Common myeloid progenitor, CD34-positive (primary cell): ENCODE measurements around the gene PROSER2.

Experiments
- CTCF ChIA-PET: fragments of 350-600 bp; sonication (Branson Sonifier 250); formaldehyde crosslinking; loops from one replicate; lab custom pipeline; 2021; ENCODE audit warnings: antibody characterized with exemption; lab: Charles Lee
- POLR2A ChIA-PET: fragments of 350-600 bp; sonication (Branson Sonifier 250); formaldehyde crosslinking; loops from one replicate; lab custom pipeline; 2021; ENCODE audit warnings: antibody characterized with exemption; lab: Charles Lee
- DNase-seq, 3 donors: peaks; one replicate each; pipeline versions ENCODE4 v3.0.0 to v3.0.0-alpha.2; 2013
- H3K27ac ChIP-seq, 2 experiments: 1 replicate in 1 of 2; 2 replicates in 1 of 2; pipeline ENCODE4 v1.7.0; 2013; ENCODE audit warnings: inconsistent platforms in 2 of 2, low read length in 2 of 2, mild to moderate bottlenecking in 2 of 2, low read depth in 1 of 2, moderate library complexity in 1 of 2; ENCODE audit not compliant: severe bottlenecking in 2 of 2, insufficient read depth in 1 of 2, poor library complexity in 1 of 2
- H3K27me3 ChIP-seq, 5 experiments: replicated peaks in 2 of 5; 1 replicate in 3 of 5; 2 replicates in 2 of 5; pipeline versions ENCODE4 v1.6.1 to v1.7.0; 2013; ENCODE audit warnings: low read length in 4 of 5, mild to moderate bottlenecking in 2 of 5, moderate library complexity in 2 of 5, inconsistent platforms in 1 of 5; ENCODE audit not compliant: insufficient read depth in 5 of 5, control insufficient read depth in 4 of 5
- H3K36me3 ChIP-seq, 4 experiments: 1 replicate in 2 of 4; 2 replicates in 2 of 4; pipeline versions ENCODE4 v1.6.1 to v1.7.0; 2013; ENCODE audit warnings: low read length in 3 of 4, control low read depth in 1 of 4, mild to moderate bottlenecking in 1 of 4; ENCODE audit not compliant: control insufficient read depth in 4 of 4, insufficient read depth in 4 of 4
- H3K4me1 ChIP-seq, 4 experiments: 1 replicate in 3 of 4; 2 replicates in 1 of 4; pipeline versions ENCODE4 v1.6.1 to v1.7.1; 2013; ENCODE audit warnings: low read length in 3 of 4, mild to moderate bottlenecking in 3 of 4, control low read depth in 1 of 4, inconsistent platforms in 1 of 4, moderate library complexity in 1 of 4; ENCODE audit not compliant: control insufficient read depth in 4 of 4, insufficient read depth in 4 of 4; ENCODE audit errors: control extremely low read depth in 1 of 4
- H3K4me3 ChIP-seq, 7 experiments: 1 replicate in 4 of 7; 2 replicates in 3 of 7; pipeline versions ENCODE4 v1.5.1 to v1.7.0; 2013; ENCODE audit warnings: mild to moderate bottlenecking in 7 of 7, low read length in 6 of 7, moderate library complexity in 6 of 7, inconsistent platforms in 2 of 7, low read depth in 2 of 7, control low read depth in 1 of 7; ENCODE audit not compliant: insufficient read depth in 4 of 7, control insufficient read depth in 1 of 7; ENCODE audit errors: extremely low read depth in 1 of 7
- H3K9me3 ChIP-seq, 5 experiments: 1 replicate in 4 of 5; 2 replicates in 1 of 5; pipeline versions ENCODE4 v1.6.1 to v1.7.1; 2013; ENCODE audit warnings: low read length in 4 of 5, mild to moderate bottlenecking in 2 of 5, inconsistent platforms in 1 of 5, low read depth in 1 of 5, moderate library complexity in 1 of 5; ENCODE audit not compliant: control insufficient read depth in 4 of 5, insufficient read depth in 2 of 5; ENCODE audit errors: control extremely low read depth in 1 of 5
- WGBS: methylation state at CpG from one replicate; pipeline ENCODE4 v1.1.5; 2013; ENCODE audit not compliant: insufficient coverage; 5-methylcytosine and 5-hydroxymethylcytosine counted together

PROSER2 gene

GRCh38 chr10:11909618-11910017 lies 86.5 kb downstream of the PROSER2 start:
- no peak overlapping the region for H3K27ac ChIP-seq
- no peaks in the 10 kb centered on the region for H3K36me3 ChIP-seq
- WGBS, result 97% methylated on average over 10 of the region's 10 CpGs
- POLR2A ChIA-PET, result no interaction called here
- CTCF ChIA-PET, result no interaction called here
- no peaks in the 10 kb centered on the region for H3K27me3 ChIP-seq
- no peaks in the 10 kb centered on the region for H3K9me3 ChIP-seq
- no peak for DNase-seq
- H3K4me3 ChIP-seq, result no peak overlapping the region
- no peaks in the 10 kb centered on the region for H3K4me1 ChIP-seq

- Histone ChIP-seq H3K9me3 (no peaks in the 10 kb centered on the region), H3K36me3 (no peaks in the 10 kb centered on the region), H3K27me3 (no peaks in the 10 kb centered on the region), H3K27ac (no peak overlapping the region), H3K4me3 (no peak overlapping the region), H3K4me1 (no peaks in the 10 kb centered on the region)
- ChIA-PET POLR2A (no interaction called here), CTCF (no interaction called here)
- DNase-seq, result no peak
- 93% methylated on average over 7 of the region's 10 CpGs for WGBS
Observed at GRCh38 chr10:11910102-11910501, 86.9 kb downstream of the PROSER2 start.

- POLR2A ChIA-PET, result interaction anchor here (0.6 kb wide), 1 partner anchor 11 kb away, joined by 3 read pairs; no protein-coding TSS in a partner anchor
- 88% methylated on average over 9 of the region's 11 CpGs for WGBS
- H3K9me3 ChIP-seq, result no peaks in the 10 kb centered on the region
- DNase-seq, result peak in 1 of 3 donors; percentile 18
- H3K36me3 ChIP-seq, result no peaks in the 10 kb centered on the region
- CTCF ChIA-PET, result interaction anchor here (0.7 kb wide), 1 partner anchor 44 kb away, joined by 3 read pairs; no protein-coding TSS in a partner anchor
- no peaks in the 10 kb centered on the region for H3K27me3 ChIP-seq
- no peak overlapping the region for H3K27ac ChIP-seq
- no peak overlapping the region for H3K4me3 ChIP-seq
- H3K4me1 ChIP-seq, result no peaks in the 10 kb centered on the region
Observed at GRCh38 chr10:11913079-11913641, 90.0 kb downstream of the PROSER2 start.

- ChIA-PET CTCF (interaction anchor here (1.1 kb wide), 1 partner anchor 12 kb away, joined by 5 read pairs; no protein-coding TSS in a partner anchor), POLR2A (no interaction called here)
- Histone ChIP-seq H3K9me3 (no peaks in the 10 kb centered on the region), H3K27ac (no peak overlapping the region), H3K4me3 (no peak overlapping the region), H3K27me3 (no peaks in the 10 kb centered on the region), H3K4me1 (peaks cover 4 to 17% (median 12%) of the 10 kb centered on the region in 4 experiments), H3K36me3 (peaks cover 11 to 31% (median 21%) of the 10 kb centered on the region in 4 experiments)
- 100% methylated on average over 8 of the region's 8 CpGs for WGBS
- DNase-seq, result no peak
Observed at GRCh38 chr10:11918384-11918783, 95.2 kb downstream of the PROSER2 start.

GRCh38 chr10:11919271-11919670 lies 96.1 kb downstream of the PROSER2 start:
- Histone ChIP-seq H3K27me3 (no peaks in the 10 kb centered on the region), H3K4me1 (peaks cover 4 to 17% (median 12%) of the 10 kb centered on the region in 4 experiments), H3K4me3 (no peak overlapping the region), H3K9me3 (no peaks in the 10 kb centered on the region), H3K36me3 (peaks cover 11 to 31% (median 21%) of the 10 kb centered on the region in 4 experiments), H3K27ac (no peak overlapping the region)
- POLR2A ChIA-PET, result no interaction called here
- DNase-seq, result no peak
- 94% methylated on average over 6 of the region's 7 CpGs for WGBS
- CTCF ChIA-PET, result no interaction called here
